Body of pancreas (tissue), 4 donors: Measurements from ENCODE around the gene UBR2.

ENCODE experiments used
- CTCF ChIP-seq, 7 experiments: fragments of 450-650 bp in 4 of 7; fragments of 200-600 bp in 3 of 7; sonication (generic) in 3 of 7; IDR thresholded peaks; one replicate each; pipeline ENCODE4 v1.5.1; 2016 to 2019; ENCODE audit warnings: antibody characterized with exemption in 7 of 7
- POLR2A ChIP-seq, 3 donors: fragments of 450-650 bp; IDR thresholded peaks; one replicate each; pipeline ENCODE4 v1.6.1; 2016; ENCODE audit warnings: antibody characterized with exemption in 3 of 3, mild to moderate bottlenecking in 2 of 3

- TF ChIP-seq CTCF (IDR thresholded peaks at IDR 0.05) (no peak), POLR2A (IDR thresholded peaks at IDR 0.05) (no peak)
These were observed 13.6 kb upstream of the UBR2 start for GRCh38 chr6:42550277-42550676.
